Breast epithelium (tissue), 4 donors: ENCODE data around the gene NUP62CL. TPM values are rescaled to one million over a fixed set of nuclear protein-coding genes. Genes with fewer than 3 reads are reported as not detected.

ENCODE experiments used
- DNase-seq, 2 donors: peaks; one replicate each; pipeline ENCODE4 v3.0.0-alpha.2; 2019; ENCODE audit warnings: low spot score in 2 of 2
- H3K27ac ChIP-seq, 2 donors: fragments of 200-600 bp; sonication (generic) in 1 of 2; one replicate each; pipeline ENCODE4 v1.5.1; 2016 to 2019; ENCODE audit warnings: mild to moderate bottlenecking in 1 of 2
- H3K27me3 ChIP-seq, 2 donors: fragments of 200-600 bp; sonication (generic) in 1 of 2; one replicate each; pipeline versions ENCODE4 v1.5.1 to v1.6.0; 2017 to 2019; ENCODE audit warnings: control low read depth in 1 of 2, mild to moderate bottlenecking in 1 of 2
- H3K36me3 ChIP-seq: fragments of 200-600 bp; one replicate; pipeline ENCODE4 v1.5.1; 2019
- H3K4me1 ChIP-seq, 2 donors: fragments of 200-600 bp; sonication (generic); one replicate each; pipeline ENCODE4 v1.5.1; 2016 to 2019; ENCODE audit warnings: control low read depth in 1 of 2
- H3K4me3 ChIP-seq, 3 donors: fragments of 200-600 bp; sonication (generic); 1 replicate in 2 of 3; 2 replicates in 1 of 3; pipeline ENCODE4 v1.5.1; 2016 to 2019; ENCODE audit warnings: mild to moderate bottlenecking in 3 of 3, moderate library complexity in 2 of 3
- H3K9me3 ChIP-seq, 2 donors: fragments of 200-600 bp; sonication (generic) in 1 of 2; one replicate each; pipeline ENCODE4 v1.5.1; 2016 to 2019; ENCODE audit warnings: control low read depth in 1 of 2
- CTCF ChIP-seq, 3 donors: fragments of 450-650 bp; IDR thresholded peaks; one replicate each; pipeline ENCODE4 v1.5.1; 2016 to 2017; ENCODE audit warnings: antibody characterized with exemption in 3 of 3, mild to moderate bottlenecking in 3 of 3, moderate library complexity in 3 of 3
- POLR2A ChIP-seq: fragments of 450-650 bp; IDR thresholded peaks from one replicate; pipeline ENCODE4 v1.6.1; 2016; ENCODE audit warnings: antibody characterized with exemption, mild to moderate bottlenecking, moderate library complexity
- POLR2AphosphoS5 ChIP-seq, 3 donors: sonication (generic); formaldehyde crosslinking; IDR thresholded peaks; one replicate each; pipeline ENCODE4 v1.6.1; 2017; ENCODE audit warnings: antibody characterized with exemption in 3 of 3
- intact Hi-C: fragments of 100-400 bp; cut with DNase I; formaldehyde crosslinking; loops from one replicate; pipeline ENCODE4 v1.15.1; 2023; ENCODE audit warnings: low total_unique reads
- total RNA-seq, 3 donors: library from RNA; depleted of rRNA; stranded (reverse); fragments of >200 nt; gene quantifications; one replicate each; pipeline ENCODE4 v1.1.0, GENCODE V29; 2016

The NUP62CL gene
- total RNA-seq, 3 donors from 2014 or later = 0.64 to 8.5 (median 1.3) TPM

- Histone ChIP-seq H3K4me3 (no peak overlapping the region), H3K27me3 (peaks cover 0 to 26% of the 10 kb centered on the region in 2 donors), H3K4me1 (no peaks in the 10 kb centered on the region), H3K36me3 (no peaks in the 10 kb centered on the region), H3K27ac (no peak overlapping the region), H3K9me3 (no peaks in the 10 kb centered on the region)
- DNase-seq = no peak
- intact Hi-C loops = no loop called here
- TF ChIP-seq POLR2A (no peak), CTCF (IDR thresholded peaks at IDR 0.05) (no peak), POLR2AphosphoS5 (IDR thresholded peaks at IDR 0.05) (no peak)
These were observed 70.9 kb downstream of the NUP62CL start for GRCh38 chrX:107135049-107135964.

GRCh38 chrX:107123750-107124149, 82.5 kb downstream of the NUP62CL start:
- no peaks in the 10 kb centered on the region for H3K9me3 ChIP-seq
- H3K36me3 ChIP-seq = no peaks in the 10 kb centered on the region
- no peak overlapping the region for H3K27ac ChIP-seq
- H3K4me3 ChIP-seq = no peak overlapping the region
- peaks cover 0 to 36% of the 10 kb centered on the region in 2 donors for H3K27me3 ChIP-seq
- TF ChIP-seq POLR2AphosphoS5 (IDR thresholded peaks at IDR 0.05) = no peak
- no peak for TF ChIP-seq CTCF (IDR thresholded peaks at IDR 0.05)
- no peak for TF ChIP-seq POLR2A
- intact Hi-C loops = no loop called here
- H3K4me1 ChIP-seq = no peaks in the 10 kb centered on the region
- no peak for DNase-seq

GRCh38 chrX:107119283-107119682, 87.0 kb downstream of the NUP62CL start:
- peaks cover 0 to 47% of the 10 kb centered on the region in 2 donors for H3K27me3 ChIP-seq
- TF ChIP-seq POLR2AphosphoS5 (IDR thresholded peaks at IDR 0.05) (no peak), POLR2A (no peak), CTCF (IDR thresholded peaks at IDR 0.05) (no peak)
- H3K27ac ChIP-seq = no peak overlapping the region
- H3K4me1 ChIP-seq = no peaks in the 10 kb centered on the region
- H3K9me3 ChIP-seq = no peaks in the 10 kb centered on the region
- H3K4me3 ChIP-seq = peak overlapping the region in 2 of 3 donors; percentile 60 to 71
- no peaks in the 10 kb centered on the region for H3K36me3 ChIP-seq
- DNase-seq = no peak
- intact Hi-C loops = no loop called here

- no peak for TF ChIP-seq CTCF (IDR thresholded peaks at IDR 0.05)
- TF ChIP-seq POLR2AphosphoS5 (IDR thresholded peaks at IDR 0.05) = no peak
- TF ChIP-seq POLR2A = no peak
- H3K9me3 ChIP-seq = no peaks in the 10 kb centered on the region
- H3K27me3 ChIP-seq = peaks cover 0 to 43% of the 10 kb centered on the region in 2 donors
- H3K36me3 ChIP-seq = no peaks in the 10 kb centered on the region
- no peaks in the 10 kb centered on the region for H3K4me1 ChIP-seq
- H3K27ac ChIP-seq = peak within 1 kb of the TSS; percentile 9 to 69
- H3K4me3 ChIP-seq = peak within 1 kb of the TSS; percentile 60 to 71 (median 66)
- intact Hi-C loops = no loop called here
- peak; percentile 56 to 64 for DNase-seq
These were observed 87.7 kb downstream of the NUP62CL start, which contains the start of gene RBM41 for GRCh38 chrX:107118322-107119147. Gene RBM41, minus strand, starts transcription at chrX:107118822. Its CDS starts 49 bp downstream, at chrX:107118773.
